DOHH2 (cell line): Measurements from ENCODE around the gene STPG4.

Source experiments
- H3F3A ChIP-seq: fragments of 200-600 bp; sonication (generic), shearing (Covaris generic); 2 replicates; pipeline ENCODE4 v1.6.0; 2016; ENCODE audit warnings: antibody characterized with exemption, mild to moderate bottlenecking; ENCODE audit not compliant: control insufficient read depth, insufficient read depth
- H3K27ac ChIP-seq: fragments of 200-600 bp; sonication (generic); 2 replicates; pipeline ENCODE4 v1.5.1; 2014; ENCODE audit warnings: low read depth, mild to moderate bottlenecking, low read length, moderate library complexity
- H3K27me3 ChIP-seq: fragments of 200-600 bp; sonication (generic); 2 replicates; pipeline ENCODE4 v1.6.1; 2014; ENCODE audit warnings: mild to moderate bottlenecking, low read length, mixed read lengths; ENCODE audit not compliant: control insufficient read depth
- H3K36me3 ChIP-seq: fragments of 200-600 bp; sonication (generic); 2 replicates; pipeline ENCODE4 v1.6.1; 2014; ENCODE audit warnings: mild to moderate bottlenecking, low read length, moderate library complexity, mixed read lengths; ENCODE audit not compliant: control insufficient read depth
- H3K4me1 ChIP-seq: fragments of 200-600 bp; sonication (generic); 2 replicates; pipeline ENCODE4 v1.6.1; 2014; ENCODE audit warnings: mild to moderate bottlenecking, low read length, mixed read lengths; ENCODE audit not compliant: control insufficient read depth
- H3K4me2 ChIP-seq: fragments of 200-600 bp; sonication (generic); 2 replicates; pipeline ENCODE4 v1.6.0; 2014; ENCODE audit warnings: mild to moderate bottlenecking, low read length, moderate library complexity
- H3K4me3 ChIP-seq: fragments of 200-600 bp; sonication (generic); 2 replicates; pipeline ENCODE4 v1.5.1; 2014; ENCODE audit warnings: mild to moderate bottlenecking, low read length, mixed read lengths
- H3K79me2 ChIP-seq: fragments of 200-600 bp; sonication (generic); 2 replicates; pipeline ENCODE4 v1.6.1; 2014; ENCODE audit warnings: mild to moderate bottlenecking, low read length, mixed read lengths; ENCODE audit not compliant: control insufficient read depth
- H3K9me2 ChIP-seq: fragments of 200-600 bp; sonication (generic); replicated peaks from 2 replicates; pipeline ENCODE4 v1.6.1; 2014; ENCODE audit warnings: mild to moderate bottlenecking, low read length, mixed read lengths; ENCODE audit not compliant: control insufficient read depth
- H3K9me3 ChIP-seq: fragments of 200-600 bp; sonication (generic); 2 replicates; pipeline ENCODE4 v1.6.1; 2014; ENCODE audit warnings: antibody characterized with exemption, low read length, mixed read lengths; ENCODE audit not compliant: control insufficient read depth, insufficient read depth
- H4K20me1 ChIP-seq: fragments of 200-600 bp; sonication (generic); 2 replicates; pipeline ENCODE4 v1.6.0; 2014; ENCODE audit warnings: low read depth, mild to moderate bottlenecking, antibody characterized with exemption, low read length, moderate library complexity; ENCODE audit not compliant: control insufficient read depth, insufficient read depth
- EZH2phosphoT487 ChIP-seq: fragments of 200-600 bp; sonication (generic); IDR thresholded peaks from 2 replicates; pipeline ENCODE4 v1.6.1; 2017; ENCODE audit warnings: borderline replicate concordance, mild to moderate bottlenecking, antibody characterized with exemption, low read length, moderate library complexity, mixed read lengths
- TF ChIP-seq, protein P1 (sequence below): fragments of 200-600 bp; sonication (generic); IDR thresholded peaks from one replicate; pipeline ENCODE4 v1.5.1; 2014; ENCODE audit warnings: antibody characterized with exemption, mild to moderate bottlenecking, low read depth, low read length; ENCODE audit not compliant: poor library complexity, severe bottlenecking

STPG4 gene

DNA sequence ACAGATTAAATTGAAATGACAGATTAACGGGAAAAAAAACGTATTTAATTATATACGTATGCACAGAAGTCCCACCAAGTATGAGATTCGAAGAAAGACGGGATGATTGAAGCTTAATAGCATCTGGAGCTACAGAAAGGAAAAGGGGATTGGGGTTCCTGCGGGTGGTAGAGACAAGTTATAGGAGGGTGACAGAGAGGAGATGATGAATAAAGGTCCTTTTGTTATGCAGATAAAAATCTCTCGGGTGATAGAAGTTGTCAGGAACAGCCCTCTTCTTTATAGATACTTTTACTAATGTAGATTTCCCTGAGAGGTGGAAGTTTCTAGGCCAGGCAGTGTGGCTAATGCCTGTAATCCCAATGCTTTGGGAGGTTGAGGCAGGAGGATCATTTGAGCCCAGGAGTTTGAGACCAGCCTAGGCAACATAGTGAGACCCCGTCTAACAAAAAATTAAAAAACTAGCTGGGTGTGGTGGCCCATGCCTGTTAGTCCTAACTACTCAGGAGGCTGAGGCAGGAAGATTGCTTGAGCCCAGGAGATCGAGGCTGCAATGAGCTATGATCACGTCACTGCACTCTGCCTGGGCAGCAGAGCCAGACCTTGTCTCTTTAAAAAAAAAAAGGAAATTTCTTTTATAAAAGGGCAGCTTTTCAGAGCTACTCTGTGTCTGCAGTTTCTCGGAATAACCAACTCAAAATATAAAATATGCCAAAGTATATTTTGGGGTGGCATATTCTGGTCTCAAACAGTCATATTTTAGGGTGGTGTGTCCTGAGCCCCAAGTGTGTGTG, 113.0 kb downstream of the STPG4 start:
- no peaks in the 10 kb centered on the region for H3F3A ChIP-seq
- H3K9me3 ChIP-seq = no peaks in the 10 kb centered on the region
- no peaks in the 10 kb centered on the region for H3K79me2 ChIP-seq
- H3K36me3 ChIP-seq = peaks cover 38% of the 10 kb centered on the region
- H3K27me3 ChIP-seq = no peaks in the 10 kb centered on the region
- no peak overlapping the region for H3K27ac ChIP-seq
- H3K9me2 ChIP-seq = no peaks in the 10 kb centered on the region
- H3K4me3 ChIP-seq = no peak overlapping the region
- H3K4me2 ChIP-seq = no peak overlapping the region
- no peaks in the 10 kb centered on the region for H3K4me1 ChIP-seq
- H4K20me1 ChIP-seq = no peaks in the 10 kb centered on the region; the same call in 1 of the 2 replicates
- no peak for TF ChIP-seq EZH2phosphoT487
- TF ChIP-seq, protein P1, sequence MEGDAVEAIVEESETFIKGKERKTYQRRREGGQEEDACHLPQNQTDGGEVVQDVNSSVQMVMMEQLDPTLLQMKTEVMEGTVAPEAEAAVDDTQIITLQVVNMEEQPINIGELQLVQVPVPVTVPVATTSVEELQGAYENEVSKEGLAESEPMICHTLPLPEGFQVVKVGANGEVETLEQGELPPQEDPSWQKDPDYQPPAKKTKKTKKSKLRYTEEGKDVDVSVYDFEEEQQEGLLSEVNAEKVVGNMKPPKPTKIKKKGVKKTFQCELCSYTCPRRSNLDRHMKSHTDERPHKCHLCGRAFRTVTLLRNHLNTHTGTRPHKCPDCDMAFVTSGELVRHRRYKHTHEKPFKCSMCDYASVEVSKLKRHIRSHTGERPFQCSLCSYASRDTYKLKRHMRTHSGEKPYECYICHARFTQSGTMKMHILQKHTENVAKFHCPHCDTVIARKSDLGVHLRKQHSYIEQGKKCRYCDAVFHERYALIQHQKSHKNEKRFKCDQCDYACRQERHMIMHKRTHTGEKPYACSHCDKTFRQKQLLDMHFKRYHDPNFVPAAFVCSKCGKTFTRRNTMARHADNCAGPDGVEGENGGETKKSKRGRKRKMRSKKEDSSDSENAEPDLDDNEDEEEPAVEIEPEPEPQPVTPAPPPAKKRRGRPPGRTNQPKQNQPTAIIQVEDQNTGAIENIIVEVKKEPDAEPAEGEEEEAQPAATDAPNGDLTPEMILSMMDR = no peak

DNA sequence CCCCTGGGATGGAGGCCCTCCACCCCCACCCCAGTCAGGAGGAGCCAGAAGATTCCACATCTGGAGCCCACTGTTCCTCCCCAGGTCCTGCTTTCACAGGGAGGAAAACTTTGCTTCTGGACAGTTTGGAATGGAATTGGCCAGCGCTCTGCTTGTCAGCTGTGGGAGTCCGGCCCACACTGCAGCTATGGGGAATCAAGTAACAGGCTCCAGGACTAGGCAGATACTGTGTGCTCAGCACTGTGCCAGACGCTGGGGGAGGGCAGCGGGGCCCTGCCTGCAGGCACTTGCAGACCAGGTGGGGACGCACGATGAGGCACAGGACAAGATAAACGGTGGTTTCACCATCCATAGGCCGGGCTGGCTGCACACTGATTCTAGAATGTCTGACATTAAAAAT, 114.0 kb downstream of the STPG4 start:
- H3K79me2 ChIP-seq = no peaks in the 10 kb centered on the region
- H3K27me3 ChIP-seq = no peaks in the 10 kb centered on the region
- no peak overlapping the region for H3K4me3 ChIP-seq
- no peaks in the 10 kb centered on the region for H3K9me3 ChIP-seq
- no peaks in the 10 kb centered on the region; the same call in 1 of the 2 replicates for H4K20me1 ChIP-seq
- H3K9me2 ChIP-seq = no peaks in the 10 kb centered on the region
- peaks cover 36% of the 10 kb centered on the region for H3K36me3 ChIP-seq
- H3K4me1 ChIP-seq = no peaks in the 10 kb centered on the region
- TF ChIP-seq, protein P1 = no peak
- TF ChIP-seq EZH2phosphoT487 = no peak
- no peak overlapping the region for H3K4me2 ChIP-seq
- H3F3A ChIP-seq = no peaks in the 10 kb centered on the region
- H3K27ac ChIP-seq = no peak overlapping the region

DNA sequence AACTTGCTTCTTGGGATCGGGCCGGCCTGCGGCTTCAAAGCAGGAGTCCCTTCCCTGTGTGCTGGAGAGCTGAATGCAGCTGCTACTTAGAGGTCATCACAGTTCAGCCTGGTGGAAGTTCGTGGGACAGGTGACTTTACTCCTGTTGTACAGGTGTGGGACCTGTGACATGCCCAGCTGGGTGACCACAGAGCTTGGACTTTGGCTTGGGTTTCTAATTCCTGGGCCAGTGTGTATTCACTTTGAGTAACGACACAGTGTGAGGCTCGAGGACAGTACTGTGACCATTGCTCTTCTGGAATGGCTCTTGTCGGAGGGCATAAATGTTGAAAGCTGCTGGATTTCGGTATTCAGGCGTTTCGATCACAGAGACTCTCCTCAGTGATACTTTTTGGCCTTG, 114.5 kb downstream of the STPG4 start:
- Histone ChIP-seq H3F3A (no peaks in the 10 kb centered on the region), H3K9me3 (no peaks in the 10 kb centered on the region), H3K4me3 (no peak overlapping the region), H3K36me3 (peaks cover 32% of the 10 kb centered on the region), H3K4me2 (no peak overlapping the region), H3K27me3 (no peaks in the 10 kb centered on the region), H3K27ac (no peak overlapping the region), H3K4me1 (no peaks in the 10 kb centered on the region), H3K9me2 (no peaks in the 10 kb centered on the region), H3K79me2 (no peaks in the 10 kb centered on the region), H4K20me1 (no peaks in the 10 kb centered on the region)
- no peak for TF ChIP-seq EZH2phosphoT487
- TF ChIP-seq, protein P1 = no peak
